Measurements from ENCODE around the gene ARG2.

GRCh38 chr14:67581643-67582042 is 38.1 kb upstream of the ARG2 start:
- TF ChIP-seq EZH2 (IDR thresholded peaks at IDR 0.05; ENCODE audit: insufficient read depth, poor library complexity, severe bottlenecking) (no peak), EZH2phosphoT487 (IDR thresholded peaks at IDR 0.05; ENCODE audit: insufficient read depth, low read depth) (no peak)
